Prostate gland (tissue), 2 donors: ENCODE measurements around the gene PPP2R5E.

ENCODE experiments used
- CTCF ChIP-seq, 4 experiments: fragments of 200-600 bp in 2 of 4; fragments of 450-650 bp in 2 of 4; sonication (generic) in 2 of 4; IDR thresholded peaks; 1 replicate in 3 of 4; 2 replicates in 1 of 4; pipeline ENCODE4 v1.5.1; 2016 to 2019; ENCODE audit warnings: antibody characterized with exemption in 4 of 4, mild to moderate bottlenecking in 2 of 4, moderate library complexity in 2 of 4
- POLR2A ChIP-seq: fragments of 450-650 bp; IDR thresholded peaks from one replicate; pipeline ENCODE4 v1.6.1; 2016; ENCODE audit warnings: antibody characterized with exemption, mild to moderate bottlenecking
- POLR2AphosphoS5 ChIP-seq: sonication (generic); formaldehyde crosslinking; IDR thresholded peaks from one replicate; pipeline ENCODE4 v1.6.1; 2017; ENCODE audit warnings: antibody characterized with exemption

DNA sequence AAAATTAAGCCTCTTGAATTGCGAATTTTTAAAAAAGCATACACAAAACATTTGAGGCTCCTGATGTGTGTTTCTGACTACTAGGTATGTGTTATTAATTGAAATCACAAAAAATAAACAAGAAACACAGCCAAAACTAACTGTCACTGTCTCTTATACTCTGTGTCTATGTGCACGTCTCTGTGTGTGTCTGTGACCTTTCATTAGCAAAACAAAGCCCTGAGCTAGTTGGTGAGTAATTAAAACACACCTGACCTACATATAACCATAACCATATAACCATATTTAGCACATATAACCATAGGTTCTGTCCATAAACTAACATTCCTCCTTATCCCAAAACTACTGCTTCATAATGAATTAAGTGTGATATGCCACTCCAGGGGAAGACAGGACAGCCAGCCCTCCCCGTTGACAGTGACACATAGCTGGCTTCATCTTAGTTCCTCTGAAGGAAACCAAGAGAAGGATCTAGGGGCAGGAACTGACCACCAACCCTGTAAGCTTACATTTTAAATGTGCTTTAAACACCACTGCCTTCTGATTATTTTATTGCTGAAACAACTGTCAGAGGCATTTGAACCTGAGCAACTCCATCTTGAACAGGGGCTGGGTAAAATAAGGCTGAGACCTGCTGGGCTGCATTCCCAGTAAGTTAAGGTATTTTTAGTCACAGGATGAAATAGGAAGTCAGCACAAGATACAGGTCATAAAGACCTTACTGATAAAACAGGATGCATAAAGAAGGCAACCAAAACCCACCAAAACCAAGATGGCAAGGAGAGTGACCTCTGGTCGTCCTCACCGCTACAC, 106.7 kb downstream of the PPP2R5E start:
- no peak for TF ChIP-seq CTCF (IDR thresholded peaks at IDR 0.05)
- no peak for TF ChIP-seq POLR2A
- TF ChIP-seq POLR2AphosphoS5 = no peak
